WTC11 (cell line): ENCODE data around the gene GUCA2A.

Experiments
- CBFB ChIP-seq: sonication (generic); formaldehyde crosslinking; IDR thresholded peaks from 2 replicates; pipeline ENCODE4 v1.8.1; 2022; ENCODE audit warnings: mild to moderate bottlenecking, low read depth, missing genetic modification reagents
- CTCF ChIP-seq: fragments of 200-600 bp; IDR thresholded peaks from 2 replicates; pipeline ENCODE4 v1.8.0; 2022; ENCODE audit warnings: antibody characterized with exemption
- SMAD3 ChIP-seq: sonication (generic); formaldehyde crosslinking; IDR thresholded peaks from 2 replicates; pipeline ENCODE4 v1.8.0; 2022; ENCODE audit warnings: missing genetic modification reagents, mild to moderate bottlenecking, borderline replicate concordance
- TP53 ChIP-seq: sonication (generic); formaldehyde crosslinking; IDR thresholded peaks from 2 replicates; pipeline ENCODE4 v1.8.1; 2023; ENCODE audit warnings: mild to moderate bottlenecking, missing genetic modification reagents

- no peak for TF ChIP-seq SMAD3 (CRISPR knock-in tag)
- TF ChIP-seq CBFB (CRISPR knock-in tag) = no peak
- TF ChIP-seq CTCF = no peak
- TF ChIP-seq TP53 (CRISPR knock-in tag) = no peak
Measured at GRCh38 chr1:42195841-42196240, 31.3 kb upstream of the GUCA2A start.
